AG08395 (cell line): ENCODE measurements around the gene SLC26A8.
"Not testable (repeated sequence)": the region's sequence is repeated elsewhere in the genome, so short reads cannot be mapped to it uniquely, and the experiment has no call there.

Experiments
- DNase-seq: peaks from one replicate; pipeline ENCODE4 v3.0.0; 2012; ENCODE audit warnings: mixed read lengths, low spot score

Gene SLC26A8

GRCh38 chr6:35993150-35993549 is 31.3 kb downstream of the SLC26A8 start:
- no peak for DNase-seq

GRCh38 chr6:35988047-35988446 is 36.4 kb downstream of the SLC26A8 start:
- DNase-seq, result not testable (repeated sequence)

GRCh38 chr6:35984701-35985100 is 39.7 kb downstream of the SLC26A8 start:
- no peak for DNase-seq

GRCh38 chr6:35980991-35981645 is 43.3 kb downstream of the SLC26A8 start:
- no peak for DNase-seq

GRCh38 chr6:35980126-35980525 is 44.3 kb downstream of the SLC26A8 start:
- DNase-seq, result not testable (repeated sequence)

- DNase-seq, result no peak
Observed at GRCh38 chr6:35977308-35977707, 47.1 kb downstream of the SLC26A8 start.

- no peak for DNase-seq
Observed at GRCh38 chr6:35973670-35974222, 50.7 kb downstream of the SLC26A8 start.

- no peak for DNase-seq
Observed at GRCh38 chr6:35972471-35973367, 51.7 kb downstream of the SLC26A8 start.

- DNase-seq, result peak; percentile 63
Observed at GRCh38 chr6:35970181-35970580, 54.3 kb downstream of the SLC26A8 start.

- DNase-seq, result no peak
Observed at GRCh38 chr6:35969646-35970045, 54.8 kb downstream of the SLC26A8 start.

GRCh38 chr6:35968821-35969220 is 55.6 kb downstream of the SLC26A8 start:
- no peak for DNase-seq

- DNase-seq, result no peak
Observed at GRCh38 chr6:35967076-35967774, 57.2 kb downstream of the SLC26A8 start.

- DNase-seq, result no peak
Observed at GRCh38 chr6:35962779-35963560, 61.5 kb downstream of the SLC26A8 start.

GRCh38 chr6:35960187-35960586 is 64.3 kb downstream of the SLC26A8 start:
- DNase-seq, result no peak

- DNase-seq, result no peak
Observed at GRCh38 chr6:35955970-35956369, 68.5 kb downstream of the SLC26A8 start.

GRCh38 chr6:35955521-35955920 is 68.9 kb downstream of the SLC26A8 start:
- DNase-seq, result no peak

GRCh38 chr6:35955071-35955470 is 69.4 kb downstream of the SLC26A8 start:
- peak; percentile 11 for DNase-seq

GRCh38 chr6:35954333-35954732 is 70.1 kb downstream of the SLC26A8 start:
- DNase-seq, result no peak

- no peak for DNase-seq
Observed at GRCh38 chr6:35948725-35949124, 75.7 kb downstream of the SLC26A8 start.

- DNase-seq, result no peak
Observed at GRCh38 chr6:35945650-35946025, 78.8 kb downstream of the SLC26A8 start.

- DNase-seq, result no peak
Observed at GRCh38 chr6:35943390-35943789, 81.1 kb downstream of the SLC26A8 start.

GRCh38 chr6:35942355-35942754 is 82.1 kb downstream of the SLC26A8 start:
- no peak for DNase-seq
